HG03095 (cell line): ENCODE results near the gene DUSP8.

Experiments used
- ATAC-seq: cut with Tn5 transposase; IDR thresholded peaks from one replicate; pipeline ENCODE4 v1.9.1; 2021; ENCODE audit warnings: moderate library complexity; ENCODE audit not compliant: unreplicated experiment

DUSP8 gene

DNA sequence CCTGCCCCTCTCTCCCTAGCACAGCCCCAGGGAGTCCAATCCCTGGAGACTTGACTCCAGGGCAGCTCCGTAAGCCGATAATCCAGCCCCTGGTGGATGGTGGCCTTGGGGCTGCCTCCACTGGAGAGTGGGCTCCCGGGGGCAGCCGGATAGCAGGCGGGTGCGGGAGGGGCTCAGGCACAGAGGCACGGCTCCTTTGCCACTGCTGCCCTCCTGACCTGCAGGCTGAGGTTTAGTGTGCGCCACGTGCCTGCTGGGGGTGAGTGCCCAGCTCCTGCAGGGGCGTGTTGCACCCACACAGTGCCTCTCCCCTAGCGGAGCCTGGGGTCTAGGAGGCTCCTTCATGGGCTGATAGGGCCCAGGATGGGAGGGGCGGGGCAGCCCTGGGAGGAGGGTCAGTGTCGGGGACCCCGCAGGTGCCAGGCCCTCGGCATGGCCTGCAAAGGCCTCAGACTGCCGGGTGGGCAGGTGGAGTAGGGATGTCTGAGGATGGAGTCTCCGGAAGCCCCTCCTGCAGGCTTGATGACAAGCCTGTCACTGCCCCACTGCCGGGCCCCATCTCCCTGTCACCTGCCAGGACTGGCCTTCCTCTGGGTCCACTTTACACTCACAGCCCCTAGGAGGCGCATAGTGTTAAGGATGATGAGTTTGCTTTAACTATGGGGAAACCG is 5.6 kb downstream of the DUSP8 start:
- no peak for ATAC-seq

DNA sequence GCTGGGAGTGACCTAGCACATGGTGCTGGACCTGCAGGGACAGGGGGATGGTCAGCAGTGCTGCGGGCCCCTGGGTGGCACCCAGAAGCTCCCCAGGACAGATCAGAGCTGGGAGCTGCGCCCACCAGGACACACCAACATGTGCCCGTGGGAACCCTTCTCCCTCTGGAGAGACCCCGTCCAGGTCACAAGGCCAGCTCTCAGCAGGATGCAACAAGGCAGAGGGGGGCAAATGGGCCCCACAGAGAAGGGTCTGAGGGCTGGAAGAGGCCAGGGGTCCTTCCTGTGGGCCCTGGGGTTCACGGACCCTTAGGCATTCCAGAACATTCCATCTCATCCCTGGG is 6.2 kb downstream of the DUSP8 start:
- no peak for ATAC-seq

DNA sequence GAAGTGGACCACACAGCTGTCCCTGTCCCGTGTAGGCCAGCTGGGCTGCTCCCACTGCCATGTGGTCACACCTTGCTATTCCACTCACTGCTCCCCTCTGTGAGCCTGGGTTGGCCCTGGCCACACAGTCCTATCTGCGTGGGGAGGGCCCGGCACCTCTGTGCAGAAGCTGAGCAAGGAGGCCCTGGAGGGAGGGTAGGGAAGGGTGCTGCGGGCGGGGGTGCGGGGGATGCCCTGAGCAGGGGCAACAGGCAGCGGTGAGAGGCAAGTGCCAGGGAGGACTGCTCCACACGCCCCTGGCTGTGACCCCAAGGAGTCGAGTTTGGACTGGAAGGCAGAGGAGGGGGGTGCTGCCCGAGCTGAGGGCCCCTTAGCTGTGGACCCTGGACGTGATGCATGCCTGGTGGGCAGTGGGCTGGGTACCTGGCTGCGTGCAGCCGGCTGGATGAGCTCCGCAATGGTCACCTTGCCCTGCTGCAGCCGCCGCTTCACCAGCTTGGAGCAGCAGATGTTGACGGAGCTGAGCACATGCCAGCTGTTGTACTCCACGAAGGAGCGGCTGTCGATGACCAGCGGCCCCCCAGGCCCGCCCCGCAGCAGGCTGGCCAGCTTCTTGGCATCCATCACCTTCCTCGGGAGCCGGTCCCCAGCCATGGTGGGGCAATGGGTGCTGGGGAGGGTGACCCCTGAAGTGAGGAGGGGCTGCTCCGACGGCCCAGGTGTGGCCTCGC is 6.7 kb downstream of the DUSP8 start:
- no peak for ATAC-seq

DNA sequence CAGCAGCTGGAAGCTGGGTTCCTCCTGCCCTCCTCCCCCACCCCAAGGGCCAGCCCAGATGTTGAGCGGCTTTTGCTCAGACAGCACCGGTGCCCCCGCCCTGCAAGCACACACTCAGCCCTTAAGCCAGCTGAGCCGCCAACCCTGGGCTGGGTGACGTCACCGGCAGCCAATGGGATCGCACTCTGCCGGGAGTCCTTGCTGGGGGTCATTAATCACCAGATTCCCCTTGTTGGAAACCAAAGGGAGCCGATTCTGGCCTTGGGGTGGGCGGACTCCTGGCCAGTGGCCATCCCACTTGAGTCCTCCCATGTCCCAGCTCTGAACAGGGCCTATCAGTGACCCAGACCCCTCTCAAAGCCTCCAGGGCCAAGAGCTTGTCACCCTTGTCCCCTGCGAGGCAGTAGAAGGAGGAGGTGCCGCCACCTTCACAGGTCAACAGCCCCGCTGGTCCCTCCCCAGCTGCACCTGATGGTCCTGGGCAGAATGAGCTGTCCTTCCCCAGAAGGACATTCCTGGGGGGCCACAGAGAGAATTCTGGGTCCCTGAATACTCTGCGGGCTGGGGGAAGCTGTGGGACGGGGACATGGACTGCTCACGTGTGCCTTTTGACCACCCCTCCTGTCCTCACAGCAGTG is 7.4 kb downstream of the DUSP8 start:
- no peak for ATAC-seq

DNA sequence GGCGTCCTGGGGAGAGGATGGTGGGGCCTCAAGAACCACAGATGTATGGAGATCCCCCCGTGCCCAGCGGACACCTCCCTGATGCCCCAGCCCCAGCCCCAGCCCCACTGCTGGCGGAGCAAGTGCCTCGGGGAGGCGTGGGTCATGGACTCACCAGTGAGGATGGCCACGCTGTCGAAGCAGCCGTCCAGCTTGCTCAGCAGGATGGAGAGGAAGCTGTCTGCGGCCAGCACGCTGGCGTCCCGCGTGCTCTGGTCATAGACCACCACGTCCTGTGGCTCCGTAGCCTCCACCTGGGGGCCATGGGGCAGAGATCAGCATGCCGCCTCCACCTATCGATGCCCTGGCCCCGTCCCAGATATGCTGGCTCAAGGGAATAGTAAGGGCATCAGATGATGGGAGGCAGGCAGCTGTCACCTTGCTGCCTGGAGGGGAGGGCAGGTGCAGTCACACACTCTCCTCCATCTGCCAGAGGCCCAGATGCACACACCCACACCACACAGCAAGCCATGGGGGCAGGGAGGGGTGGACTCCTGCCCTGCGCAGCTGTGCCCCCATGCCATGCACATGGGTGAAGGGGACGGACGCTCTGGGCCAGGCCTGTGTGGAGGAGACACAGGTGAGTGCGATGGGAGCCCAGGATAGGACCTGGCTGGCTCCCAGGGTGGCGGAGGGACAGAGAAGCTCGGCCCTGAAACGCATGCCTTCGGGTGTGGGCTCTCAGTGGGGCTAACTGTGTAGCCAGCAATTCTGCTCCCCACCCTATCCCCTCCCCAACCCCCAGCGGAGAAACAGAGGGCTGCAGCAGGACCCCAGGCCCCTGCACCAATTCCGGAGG is 8.2 kb downstream of the DUSP8 start:
- ATAC-seq: no peak

DNA sequence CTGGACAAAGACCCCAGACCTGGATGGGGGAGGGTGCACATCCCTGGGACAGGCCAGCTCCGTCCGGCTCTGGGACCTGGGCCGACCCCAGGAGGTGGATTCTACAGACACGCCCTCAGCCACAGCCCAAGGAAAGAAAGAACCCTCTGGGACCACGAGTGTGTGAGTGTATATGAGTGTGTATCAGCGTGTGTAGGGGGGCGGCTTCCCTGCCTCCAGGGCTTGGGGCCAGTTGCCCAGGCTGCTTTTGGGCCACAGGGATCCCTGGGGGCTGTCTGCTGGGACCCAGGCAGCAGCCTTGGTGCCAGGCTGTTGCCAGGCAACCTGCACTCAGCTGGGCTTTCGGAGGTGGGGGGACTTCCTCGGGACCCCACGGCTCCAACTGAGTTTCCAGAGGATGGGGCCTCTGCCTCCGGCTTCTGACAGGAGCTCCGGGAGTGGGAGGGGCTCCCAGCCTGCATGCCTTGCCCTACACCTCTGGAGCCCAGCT is 8.9 kb downstream of the DUSP8 start:
- no peak for ATAC-seq

DNA sequence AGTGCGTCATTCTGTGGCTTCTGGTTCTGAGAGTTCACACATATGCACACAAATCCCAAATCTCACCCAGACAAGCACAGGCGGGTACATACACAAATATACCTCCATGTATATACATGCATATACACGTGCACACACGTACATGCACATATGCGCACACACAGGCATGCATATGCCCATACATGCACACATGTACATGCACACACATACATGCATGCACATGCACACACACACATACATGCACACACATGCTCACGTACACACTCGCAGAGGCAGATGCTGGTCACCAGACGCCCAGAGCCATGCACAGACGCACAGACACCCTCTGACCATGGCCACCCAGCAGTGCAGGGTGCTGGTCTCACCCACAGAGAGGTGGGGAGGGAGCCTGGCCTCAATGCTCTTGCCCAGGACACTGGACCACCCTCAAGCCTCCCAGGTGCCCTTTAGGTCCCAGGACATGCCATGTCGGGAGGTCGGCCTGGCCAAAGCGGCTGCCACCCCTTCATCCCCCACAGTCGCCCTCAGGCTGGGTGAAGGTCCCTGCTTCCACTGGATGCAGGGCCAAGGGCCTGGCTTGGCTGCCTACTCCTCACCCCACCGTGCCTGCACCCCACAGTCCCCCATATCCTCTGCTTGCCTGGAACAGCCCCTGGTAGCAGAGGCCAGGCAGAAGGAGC is 9.5 kb downstream of the DUSP8 start:
- ATAC-seq: no peak

DNA sequence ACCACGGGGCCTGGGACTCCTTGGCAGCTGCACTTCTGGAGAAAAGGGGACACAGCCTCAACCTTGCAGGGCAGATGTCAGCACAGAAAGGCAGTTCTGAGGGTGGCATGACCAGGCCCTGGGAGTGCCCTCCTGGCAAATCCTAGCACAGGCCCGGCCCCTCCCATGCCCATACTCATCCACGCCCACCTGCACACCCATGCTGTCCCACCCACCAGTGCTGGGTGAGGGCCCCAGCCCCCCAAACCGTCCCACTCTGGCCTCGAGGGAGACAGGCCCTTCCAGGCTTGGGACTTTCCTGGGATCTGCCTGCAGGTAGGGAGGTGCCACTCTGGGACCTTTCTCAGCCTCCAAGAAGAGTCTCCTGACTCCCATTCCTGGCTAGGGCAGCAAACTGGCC is 10.1 kb downstream of the DUSP8 start:
- no peak for ATAC-seq

DNA sequence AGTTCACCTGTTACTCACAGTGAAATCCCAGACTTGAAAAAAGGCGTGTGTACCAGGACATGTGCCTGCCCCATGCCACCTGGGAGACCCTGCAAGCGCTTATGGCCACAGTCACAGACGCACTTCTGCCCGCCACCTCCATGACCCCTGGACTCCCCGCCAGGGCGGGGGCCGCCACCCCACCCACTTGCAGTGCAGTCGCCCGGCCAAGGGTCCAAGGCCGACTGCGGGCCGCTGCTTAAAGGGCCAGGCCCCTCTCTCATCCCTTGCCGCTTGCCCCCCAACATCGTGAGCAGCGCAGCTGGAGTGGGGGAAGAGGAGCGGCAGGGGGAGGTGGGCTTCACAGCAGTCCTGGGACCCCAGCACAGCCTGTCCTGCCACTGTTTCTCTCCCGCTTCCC is 10.8 kb downstream of the DUSP8 start:
- ATAC-seq: no peak

DNA sequence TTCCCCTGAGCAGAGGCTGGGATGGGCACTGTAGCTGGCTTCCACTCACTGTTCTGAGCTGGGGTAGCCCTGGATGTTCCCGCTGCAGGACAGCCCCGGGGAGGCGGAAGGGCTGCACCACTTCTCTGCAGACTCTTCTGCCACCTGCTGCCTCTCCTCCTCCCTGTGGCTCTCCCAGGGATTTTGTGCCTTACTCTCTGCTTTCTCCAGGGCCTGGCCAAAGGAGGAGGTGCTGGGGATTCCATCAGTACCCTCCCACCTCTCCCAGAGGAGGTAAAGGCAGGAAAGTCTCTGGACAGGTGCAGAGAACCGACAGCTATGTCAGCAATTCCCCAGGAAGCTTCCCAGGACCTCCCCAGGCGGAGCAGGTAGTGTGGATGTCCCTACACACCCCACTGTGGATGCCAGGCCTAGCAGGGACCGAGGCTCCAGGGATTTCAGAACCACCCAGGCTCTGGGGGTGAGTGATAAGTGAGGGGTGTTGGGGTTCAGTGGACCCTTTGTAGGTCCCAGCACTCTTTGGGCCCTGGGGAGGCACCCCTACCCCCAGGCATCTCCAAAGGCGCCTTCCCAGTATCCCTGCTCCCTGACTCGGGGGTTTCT is 11.3 kb downstream of the DUSP8 start:
- no peak for ATAC-seq

DNA sequence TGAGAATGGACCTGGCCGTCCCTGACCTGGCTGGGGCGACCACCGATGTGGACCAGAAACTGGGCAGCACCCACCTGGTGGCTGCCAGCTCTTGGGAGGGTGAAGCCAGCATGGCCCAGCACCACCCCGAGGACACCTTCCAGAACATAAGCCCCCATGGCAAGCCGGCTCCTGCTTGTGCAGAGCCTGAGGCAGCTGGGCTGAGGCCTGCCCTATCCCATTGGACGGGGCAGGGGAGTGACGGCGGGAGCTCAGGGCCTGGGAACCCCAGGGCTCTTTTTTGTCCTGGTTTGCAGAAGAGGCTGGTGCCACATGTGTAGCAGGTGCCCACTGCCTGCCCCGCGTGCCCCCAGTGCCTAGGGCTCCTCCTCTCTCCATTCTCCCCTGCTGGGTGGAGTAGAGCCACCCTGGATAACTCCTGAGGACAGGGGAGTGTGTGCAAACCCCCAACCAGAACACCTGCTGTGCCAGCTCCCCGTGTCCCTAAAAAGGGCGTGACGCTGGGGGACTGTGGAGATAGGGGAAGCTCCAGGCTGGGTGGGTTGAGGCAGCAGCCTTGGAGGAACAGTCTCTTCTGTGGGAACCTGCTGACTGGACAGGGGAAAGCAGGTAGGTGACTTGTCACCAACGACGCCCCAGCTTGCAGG is 11.9 kb downstream of the DUSP8 start:
- ATAC-seq: no peak

DNA sequence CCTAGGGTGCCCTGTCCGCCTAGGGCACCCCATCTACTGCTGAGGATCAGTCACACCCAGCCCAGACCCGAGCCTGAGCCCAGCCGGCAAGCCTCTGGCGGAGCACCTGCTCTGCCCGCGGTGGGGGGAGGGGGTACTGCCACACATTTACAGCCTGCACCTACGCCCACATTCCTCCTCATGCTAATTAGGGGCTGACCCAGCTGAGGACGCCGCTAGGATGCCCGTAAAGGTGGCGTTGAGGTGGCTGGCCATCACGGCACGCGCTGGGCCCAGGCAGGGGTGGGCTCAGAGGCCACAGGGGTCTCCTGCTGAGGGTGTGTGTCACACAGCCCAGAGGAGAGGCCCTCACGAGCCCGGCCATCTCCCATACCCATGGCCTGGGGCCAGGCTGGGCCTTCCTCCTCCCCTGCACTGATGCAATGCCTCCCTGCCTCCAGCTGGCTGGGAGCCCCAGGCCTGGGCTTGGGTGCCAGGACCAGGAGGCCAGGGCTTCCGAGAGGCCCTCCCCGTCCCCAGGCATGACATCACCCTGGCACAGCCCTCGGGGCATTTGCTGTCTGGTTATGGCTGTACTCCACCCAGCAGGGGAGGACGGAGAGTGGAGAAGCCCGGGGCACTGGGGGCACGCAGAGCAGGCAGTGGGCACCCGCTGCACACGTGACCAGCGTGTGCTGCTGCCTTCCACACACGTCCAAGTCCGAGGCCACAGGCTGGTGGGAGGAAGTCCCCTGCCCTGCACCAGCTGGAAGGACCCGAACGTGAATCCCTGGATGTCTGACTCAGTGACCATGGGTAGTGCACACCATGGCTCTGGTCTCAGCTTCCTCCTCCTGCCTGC is 12.7 kb downstream of the DUSP8 start:
- no peak for ATAC-seq

DNA sequence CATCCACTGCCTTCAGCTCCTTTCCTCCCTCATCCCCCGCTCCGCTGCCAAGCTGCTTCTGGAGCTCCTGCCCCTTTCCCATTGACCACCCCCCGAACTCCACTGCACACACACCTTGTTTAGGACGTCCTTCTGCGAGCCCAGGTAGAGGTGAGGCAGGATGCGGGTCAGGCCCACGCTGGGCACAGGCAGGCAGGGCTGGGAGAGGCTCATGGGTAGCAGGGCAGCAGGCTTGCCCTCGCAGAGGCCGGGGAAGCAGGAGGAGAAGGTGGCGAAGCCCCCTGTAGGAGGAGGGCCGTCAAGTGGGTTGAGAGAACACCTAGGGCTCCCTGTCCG is 13.3 kb downstream of the DUSP8 start:
- no peak for ATAC-seq

DNA sequence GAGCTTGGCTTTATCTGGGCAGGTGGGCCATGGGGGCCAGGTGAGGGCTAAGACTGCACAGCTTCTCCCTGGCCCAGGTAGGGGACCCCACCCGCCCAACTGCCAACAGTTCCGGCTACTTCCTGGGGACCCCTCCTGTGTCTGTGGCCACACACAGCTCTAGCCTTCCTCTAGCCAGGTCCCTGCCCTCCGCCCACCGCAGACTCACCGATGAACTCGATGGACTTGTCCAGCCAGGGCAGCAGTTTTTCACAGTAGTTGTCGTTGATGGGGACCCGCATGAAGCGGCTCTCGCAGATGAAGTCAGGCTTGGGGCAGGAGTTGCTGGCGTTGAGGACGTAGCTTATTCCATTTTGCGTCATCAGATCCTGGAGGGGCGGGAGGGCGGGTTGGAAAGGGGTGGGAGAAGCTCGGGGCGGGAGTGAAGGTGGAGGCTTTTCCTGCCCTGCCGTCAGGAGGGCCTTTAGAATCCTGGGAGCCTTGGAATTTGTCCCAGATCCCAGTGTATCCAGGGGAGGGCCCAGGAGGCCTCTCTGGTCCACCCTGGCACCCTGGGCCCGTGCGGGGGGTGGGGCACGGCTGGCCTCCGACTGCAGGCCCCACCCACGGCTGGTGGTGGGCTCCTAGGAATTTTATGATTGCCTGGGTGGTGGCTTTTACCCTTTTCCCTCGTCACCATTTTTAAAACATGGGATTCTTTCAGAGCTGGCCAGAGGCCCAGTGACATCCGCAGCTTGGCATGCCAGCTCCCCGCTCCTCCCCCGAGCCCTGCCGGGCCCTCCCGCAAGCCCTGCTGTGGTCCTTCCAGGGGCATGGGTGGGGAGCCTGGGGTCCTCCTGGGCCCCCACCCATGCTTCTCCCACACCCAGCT is 13.9 kb downstream of the DUSP8 start:
- ATAC-seq: no peak

DNA sequence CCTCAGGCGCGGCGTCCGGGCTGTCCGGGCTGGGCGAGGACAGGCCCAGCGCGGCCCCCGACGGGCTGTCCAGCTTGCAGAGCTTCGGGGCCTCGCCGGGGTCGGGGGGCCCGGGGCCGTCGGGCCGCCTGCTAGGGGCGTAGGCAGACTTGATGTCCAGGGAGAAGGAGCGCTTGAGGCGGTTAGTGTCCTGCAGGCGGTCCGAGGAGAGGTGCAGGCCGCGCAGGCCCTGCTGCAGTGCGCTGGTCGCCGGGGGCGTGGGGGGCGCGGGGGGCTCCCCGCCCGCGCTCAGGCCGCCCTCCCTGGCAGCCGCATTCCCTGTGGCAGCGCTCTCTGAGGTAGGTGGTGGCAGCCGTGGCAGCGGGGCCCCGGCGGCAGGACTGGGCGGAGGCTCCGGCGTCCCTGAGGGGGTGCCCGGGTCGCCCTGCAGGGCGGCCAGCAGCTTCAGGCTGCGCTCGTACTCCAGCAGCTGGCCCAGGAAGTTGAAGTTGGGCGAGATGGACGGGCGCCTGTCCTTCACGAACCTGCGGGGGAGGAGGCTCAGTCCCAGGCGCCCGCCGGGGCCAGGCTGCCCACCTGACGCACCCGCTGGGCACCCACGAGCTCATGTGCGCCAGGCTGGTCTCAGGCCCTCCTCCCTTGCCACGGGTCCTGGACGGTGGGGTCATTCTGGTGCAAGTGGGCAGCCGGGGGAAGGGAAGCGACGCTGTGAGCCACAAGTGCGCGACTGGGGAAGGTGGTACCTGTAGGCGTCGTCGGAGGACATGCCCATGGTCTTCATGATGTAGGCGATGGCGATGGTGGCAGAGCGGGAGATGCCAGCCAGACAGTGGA is 14.8 kb downstream of the DUSP8 start:
- ATAC-seq: no peak

DNA sequence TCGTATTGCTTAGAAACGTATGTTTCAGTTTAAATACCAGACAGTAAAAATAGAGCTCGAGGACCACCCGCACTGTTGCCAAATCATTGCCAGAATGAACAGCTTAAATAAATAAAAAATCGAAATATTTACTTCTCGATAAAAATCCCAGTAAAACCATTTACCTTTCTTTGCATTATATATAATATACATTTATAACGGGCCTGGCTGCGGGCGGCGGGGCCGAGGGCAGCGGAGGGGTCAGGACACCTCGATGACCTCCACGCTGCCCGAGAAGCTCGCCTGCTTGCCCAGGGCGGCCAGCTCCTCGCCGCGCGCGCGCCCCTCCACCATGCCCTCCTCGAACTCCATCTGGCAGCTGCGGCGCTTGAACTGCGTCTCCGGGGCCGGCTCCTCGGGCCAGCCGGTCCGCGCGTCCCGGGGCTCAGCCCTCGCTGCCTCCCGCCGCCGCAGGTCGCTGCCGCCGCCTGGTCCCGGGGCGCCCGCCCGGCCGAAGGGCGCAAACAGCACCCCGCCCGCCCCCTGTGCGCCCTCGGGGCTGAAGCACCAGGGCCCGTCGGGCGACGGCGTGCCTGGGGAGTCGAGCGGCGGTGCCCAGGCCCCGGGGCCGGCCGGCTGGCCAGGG is 15.7 kb downstream of the DUSP8 start:
- ATAC-seq: no peak

DNA sequence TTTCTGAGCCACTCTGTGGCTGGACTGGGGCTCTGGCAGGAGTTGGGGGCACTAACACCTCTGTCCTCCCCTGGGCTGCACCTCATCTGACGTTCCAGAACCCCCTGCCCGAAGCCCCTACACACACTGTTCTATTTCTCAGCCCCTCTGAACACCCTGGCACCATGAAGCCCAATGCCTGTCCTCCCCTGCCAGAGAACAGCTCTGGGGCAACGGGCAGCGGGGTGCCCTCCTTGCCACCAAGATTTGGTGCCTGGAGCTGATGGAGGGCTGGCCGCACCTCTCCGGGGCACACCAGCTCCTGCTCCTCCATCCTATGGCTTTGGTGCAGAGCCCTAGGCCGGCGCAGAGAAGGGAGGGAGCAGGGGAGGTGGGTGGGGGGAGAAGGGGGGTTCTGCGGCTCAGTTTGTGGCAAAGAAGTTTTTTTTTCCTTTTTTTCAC is 16.3 kb downstream of the DUSP8 start:
- no peak for ATAC-seq
